Measurements from ENCODE around the gene ZNF839. TPM values are rescaled to one million over a fixed set of nuclear protein-coding genes. Genes with fewer than 3 reads are reported as not detected.

ZNF839 gene
- total and polyA plus RNA-seq, 2 experiments from 2014 or later = 7.9 to 10.0 TPM

DNA sequence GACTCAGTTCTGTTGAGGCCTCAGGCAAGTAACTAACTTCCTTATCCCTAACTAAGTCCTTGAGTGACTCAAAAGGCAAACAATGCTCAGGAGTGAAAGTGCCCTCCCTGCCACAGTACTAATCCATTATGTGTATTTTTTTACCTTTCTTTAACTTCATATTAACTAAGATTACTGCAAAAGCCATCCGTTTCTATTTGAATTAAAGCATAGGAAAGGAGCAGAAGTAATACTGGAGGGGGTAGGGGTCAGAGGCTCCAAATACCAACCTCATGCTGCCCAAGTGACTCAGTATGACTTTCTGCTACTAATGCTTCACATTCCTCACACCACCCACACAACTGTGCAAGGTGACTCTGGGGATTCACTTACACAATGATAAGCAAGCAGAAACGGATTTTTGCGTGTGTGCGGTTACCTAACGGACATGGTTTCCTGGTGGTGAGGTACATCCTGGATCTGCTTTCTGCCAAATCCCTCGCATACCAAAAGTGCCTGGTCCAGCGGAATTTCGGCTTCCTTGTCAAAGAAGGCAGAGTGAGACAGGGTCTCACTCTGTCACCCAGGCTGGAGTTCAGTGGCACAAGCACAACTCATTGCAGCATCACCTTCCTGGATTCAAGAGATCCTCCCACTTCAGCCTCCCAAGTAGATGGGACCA, 39.7 kb upstream of the ZNF839 start (continued):
- TF ChIP-seq, protein P1, sequence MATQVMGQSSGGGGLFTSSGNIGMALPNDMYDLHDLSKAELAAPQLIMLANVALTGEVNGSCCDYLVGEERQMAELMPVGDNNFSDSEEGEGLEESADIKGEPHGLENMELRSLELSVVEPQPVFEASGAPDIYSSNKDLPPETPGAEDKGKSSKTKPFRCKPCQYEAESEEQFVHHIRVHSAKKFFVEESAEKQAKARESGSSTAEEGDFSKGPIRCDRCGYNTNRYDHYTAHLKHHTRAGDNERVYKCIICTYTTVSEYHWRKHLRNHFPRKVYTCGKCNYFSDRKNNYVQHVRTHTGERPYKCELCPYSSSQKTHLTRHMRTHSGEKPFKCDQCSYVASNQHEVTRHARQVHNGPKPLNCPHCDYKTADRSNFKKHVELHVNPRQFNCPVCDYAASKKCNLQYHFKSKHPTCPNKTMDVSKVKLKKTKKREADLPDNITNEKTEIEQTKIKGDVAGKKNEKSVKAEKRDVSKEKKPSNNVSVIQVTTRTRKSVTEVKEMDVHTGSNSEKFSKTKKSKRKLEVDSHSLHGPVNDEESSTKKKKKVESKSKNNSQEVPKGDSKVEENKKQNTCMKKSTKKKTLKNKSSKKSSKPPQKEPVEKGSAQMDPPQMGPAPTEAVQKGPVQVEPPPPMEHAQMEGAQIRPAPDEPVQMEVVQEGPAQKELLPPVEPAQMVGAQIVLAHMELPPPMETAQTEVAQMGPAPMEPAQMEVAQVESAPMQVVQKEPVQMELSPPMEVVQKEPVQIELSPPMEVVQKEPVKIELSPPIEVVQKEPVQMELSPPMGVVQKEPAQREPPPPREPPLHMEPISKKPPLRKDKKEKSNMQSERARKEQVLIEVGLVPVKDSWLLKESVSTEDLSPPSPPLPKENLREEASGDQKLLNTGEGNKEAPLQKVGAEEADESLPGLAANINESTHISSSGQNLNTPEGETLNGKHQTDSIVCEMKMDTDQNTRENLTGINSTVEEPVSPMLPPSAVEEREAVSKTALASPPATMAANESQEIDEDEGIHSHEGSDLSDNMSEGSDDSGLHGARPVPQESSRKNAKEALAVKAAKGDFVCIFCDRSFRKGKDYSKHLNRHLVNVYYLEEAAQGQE (IDR thresholded peaks at IDR 0.05; ENCODE audit: unreplicated experiment) = no peak
- no peak for TF ChIP-seq ZNF114 (CRISPR knock-in tag; IDR thresholded peaks at IDR 0.05)

DNA sequence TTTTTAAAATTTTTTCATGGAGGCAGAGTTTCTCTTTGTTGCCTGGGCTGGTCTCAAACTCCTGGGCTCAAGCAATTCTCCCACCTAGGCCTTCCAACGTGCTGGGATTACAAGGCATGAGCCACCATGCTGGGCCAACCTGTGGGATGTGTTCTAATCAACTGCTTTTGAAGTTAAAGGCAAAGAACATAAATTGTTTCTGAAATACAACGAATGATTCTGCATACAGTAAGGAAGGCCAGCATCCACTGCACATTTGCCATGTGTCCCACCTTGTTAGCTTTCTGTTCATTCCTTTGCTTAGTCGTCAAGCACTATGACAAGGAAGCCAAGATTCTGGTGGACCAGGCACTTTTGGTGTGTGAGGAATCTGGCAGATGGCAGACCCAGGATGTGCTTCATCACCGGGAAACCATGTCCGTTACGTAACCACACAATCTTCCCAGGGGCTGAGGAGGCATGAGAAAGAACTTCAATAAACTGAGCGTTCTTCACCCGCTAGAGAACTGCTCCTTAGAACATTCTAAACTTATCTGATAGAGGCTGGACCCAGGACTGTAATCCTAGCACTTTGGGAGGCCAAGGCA, 39.1 kb upstream of the ZNF839 start:
- Mint-ChIP-seq H3K4me1 (no peaks in the 10 kb centered on the region; the same call in 2 of the 3 replicates), H3K9me3 (peaks cover 4% of the 10 kb centered on the region; the same call in 2 of the 3 replicates), H3K36me3 (ENCODE audit: low read depth) (no peaks in the 10 kb centered on the region), H3K4me3 (no peak overlapping the region), H3K27me3 (ENCODE audit: insufficient read depth, low read depth, poor library complexity) (peaks cover 2% of the 10 kb centered on the region), H3K27ac (no peak overlapping the region)
- Histone ChIP-seq H3K4me2 (no peak overlapping the region), H3F3A (replicated peaks; ENCODE audit: low read depth) (no peaks in the 10 kb centered on the region), H3K27ac (ENCODE audit: low read depth) (no peak overlapping the region), H3K4me3 (no peak overlapping the region), H4K20me1 (replicated peaks; ENCODE audit: insufficient read depth) (no peaks in the 10 kb centered on the region), H3K4me1 (ENCODE audit: insufficient read depth) (no peaks in the 10 kb centered on the region), H3K79me2 (replicated peaks; ENCODE audit: insufficient read depth) (no peaks in the 10 kb centered on the region), H3K9me2 (ENCODE audit: insufficient read depth) (no peaks in the 10 kb centered on the region), H3K36me3 (ENCODE audit: insufficient read depth) (no peaks in the 10 kb centered on the region; the same call in 1 of the 2 replicates), H3K27me3 (ENCODE audit: insufficient read depth) (no peaks in the 10 kb centered on the region), H2AFZ (no peak overlapping the region)
- ATAC-seq (no peak), DNase-seq (ENCODE audit: low spot score) (no peak)
- TF ChIP-seq CREB1 (CRISPR knock-in tag; IDR thresholded peaks at IDR 0.05; ENCODE audit: low read depth) (no peak), STAT1 (IDR thresholded peaks at IDR 0.05; ENCODE audit: unreplicated experiment) (no peak), EZH2 (IDR thresholded peaks at IDR 0.05; ENCODE audit: low read depth, unreplicated experiment) (no peak), ZNF331 (CRISPR knock-in tag; IDR thresholded peaks at IDR 0.05; ENCODE audit: low read depth) (no peak)
- TF ChIP-seq, protein P2, sequence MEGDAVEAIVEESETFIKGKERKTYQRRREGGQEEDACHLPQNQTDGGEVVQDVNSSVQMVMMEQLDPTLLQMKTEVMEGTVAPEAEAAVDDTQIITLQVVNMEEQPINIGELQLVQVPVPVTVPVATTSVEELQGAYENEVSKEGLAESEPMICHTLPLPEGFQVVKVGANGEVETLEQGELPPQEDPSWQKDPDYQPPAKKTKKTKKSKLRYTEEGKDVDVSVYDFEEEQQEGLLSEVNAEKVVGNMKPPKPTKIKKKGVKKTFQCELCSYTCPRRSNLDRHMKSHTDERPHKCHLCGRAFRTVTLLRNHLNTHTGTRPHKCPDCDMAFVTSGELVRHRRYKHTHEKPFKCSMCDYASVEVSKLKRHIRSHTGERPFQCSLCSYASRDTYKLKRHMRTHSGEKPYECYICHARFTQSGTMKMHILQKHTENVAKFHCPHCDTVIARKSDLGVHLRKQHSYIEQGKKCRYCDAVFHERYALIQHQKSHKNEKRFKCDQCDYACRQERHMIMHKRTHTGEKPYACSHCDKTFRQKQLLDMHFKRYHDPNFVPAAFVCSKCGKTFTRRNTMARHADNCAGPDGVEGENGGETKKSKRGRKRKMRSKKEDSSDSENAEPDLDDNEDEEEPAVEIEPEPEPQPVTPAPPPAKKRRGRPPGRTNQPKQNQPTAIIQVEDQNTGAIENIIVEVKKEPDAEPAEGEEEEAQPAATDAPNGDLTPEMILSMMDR (conservative IDR thresholded peaks at IDR 0.05; ENCODE audit: low read depth in 2 of 2) = no peak
- TF ChIP-seq, protein P3, sequence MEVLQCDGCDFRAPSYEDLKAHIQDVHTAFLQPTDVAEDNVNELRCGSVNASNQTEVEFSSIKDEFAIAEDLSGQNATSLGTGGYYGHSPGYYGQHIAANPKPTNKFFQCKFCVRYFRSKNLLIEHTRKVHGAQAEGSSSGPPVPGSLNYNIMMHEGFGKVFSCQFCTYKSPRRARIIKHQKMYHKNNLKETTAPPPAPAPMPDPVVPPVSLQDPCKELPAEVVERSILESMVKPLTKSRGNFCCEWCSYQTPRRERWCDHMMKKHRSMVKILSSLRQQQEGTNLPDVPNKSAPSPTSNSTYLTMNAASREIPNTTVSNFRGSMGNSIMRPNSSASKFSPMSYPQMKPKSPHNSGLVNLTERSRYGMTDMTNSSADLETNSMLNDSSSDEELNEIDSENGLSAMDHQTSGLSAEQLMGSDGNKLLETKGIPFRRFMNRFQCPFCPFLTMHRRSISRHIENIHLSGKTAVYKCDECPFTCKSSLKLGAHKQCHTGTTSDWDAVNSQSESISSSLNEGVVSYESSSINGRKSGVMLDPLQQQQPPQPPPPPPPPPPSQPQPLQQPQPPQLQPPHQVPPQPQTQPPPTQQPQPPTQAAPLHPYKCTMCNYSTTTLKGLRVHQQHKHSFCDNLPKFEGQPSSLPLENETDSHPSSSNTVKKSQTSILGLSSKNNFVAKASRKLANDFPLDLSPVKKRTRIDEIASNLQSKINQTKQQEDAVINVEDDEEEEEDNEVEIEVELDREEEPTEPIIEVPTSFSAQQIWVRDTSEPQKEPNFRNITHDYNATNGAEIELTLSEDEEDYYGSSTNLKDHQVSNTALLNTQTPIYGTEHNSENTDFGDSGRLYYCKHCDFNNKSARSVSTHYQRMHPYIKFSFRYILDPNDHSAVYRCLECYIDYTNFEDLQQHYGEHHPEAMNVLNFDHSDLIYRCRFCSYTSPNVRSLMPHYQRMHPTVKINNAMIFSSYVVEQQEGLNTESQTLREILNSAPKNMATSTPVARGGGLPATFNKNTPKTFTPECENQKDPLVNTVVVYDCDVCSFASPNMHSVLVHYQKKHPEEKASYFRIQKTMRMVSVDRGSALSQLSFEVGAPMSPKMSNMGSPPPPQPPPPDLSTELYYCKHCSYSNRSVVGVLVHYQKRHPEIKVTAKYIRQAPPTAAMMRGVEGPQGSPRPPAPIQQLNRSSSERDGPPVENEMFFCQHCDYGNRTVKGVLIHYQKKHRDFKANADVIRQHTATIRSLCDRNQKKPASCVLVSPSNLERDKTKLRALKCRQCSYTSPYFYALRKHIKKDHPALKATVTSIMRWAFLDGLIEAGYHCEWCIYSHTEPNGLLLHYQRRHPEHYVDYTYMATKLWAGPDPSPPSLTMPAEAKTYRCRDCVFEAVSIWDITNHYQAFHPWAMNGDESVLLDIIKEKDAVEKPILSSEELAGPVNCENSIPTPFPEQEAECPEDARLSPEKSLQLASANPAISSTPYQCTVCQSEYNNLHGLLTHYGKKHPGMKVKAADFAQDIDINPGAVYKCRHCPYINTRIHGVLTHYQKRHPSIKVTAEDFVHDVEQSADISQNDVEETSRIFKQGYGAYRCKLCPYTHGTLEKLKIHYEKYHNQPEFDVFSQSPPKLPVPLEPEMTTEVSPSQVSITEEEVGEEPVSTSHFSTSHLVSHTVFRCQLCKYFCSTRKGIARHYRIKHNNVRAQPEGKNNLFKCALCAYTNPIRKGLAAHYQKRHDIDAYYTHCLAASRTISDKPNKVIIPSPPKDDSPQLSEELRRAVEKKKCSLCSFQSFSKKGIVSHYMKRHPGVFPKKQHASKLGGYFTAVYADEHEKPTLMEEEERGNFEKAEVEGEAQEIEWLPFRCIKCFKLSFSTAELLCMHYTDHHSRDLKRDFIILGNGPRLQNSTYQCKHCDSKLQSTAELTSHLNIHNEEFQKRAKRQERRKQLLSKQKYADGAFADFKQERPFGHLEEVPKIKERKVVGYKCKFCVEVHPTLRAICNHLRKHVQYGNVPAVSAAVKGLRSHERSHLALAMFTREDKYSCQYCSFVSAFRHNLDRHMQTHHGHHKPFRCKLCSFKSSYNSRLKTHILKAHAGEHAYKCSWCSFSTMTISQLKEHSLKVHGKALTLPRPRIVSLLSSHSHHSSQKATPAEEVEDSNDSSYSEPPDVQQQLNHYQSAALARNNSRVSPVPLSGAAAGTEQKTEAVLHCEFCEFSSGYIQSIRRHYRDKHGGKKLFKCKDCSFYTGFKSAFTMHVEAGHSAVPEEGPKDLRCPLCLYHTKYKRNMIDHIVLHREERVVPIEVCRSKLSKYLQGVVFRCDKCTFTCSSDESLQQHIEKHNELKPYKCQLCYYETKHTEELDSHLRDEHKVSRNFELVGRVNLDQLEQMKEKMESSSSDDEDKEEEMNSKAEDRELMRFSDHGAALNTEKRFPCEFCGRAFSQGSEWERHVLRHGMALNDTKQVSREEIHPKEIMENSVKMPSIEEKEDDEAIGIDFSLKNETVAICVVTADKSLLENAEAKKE (CRISPR knock-in tag; IDR thresholded peaks at IDR 0.05) = no peak
- TF ChIP-seq, protein P4, sequence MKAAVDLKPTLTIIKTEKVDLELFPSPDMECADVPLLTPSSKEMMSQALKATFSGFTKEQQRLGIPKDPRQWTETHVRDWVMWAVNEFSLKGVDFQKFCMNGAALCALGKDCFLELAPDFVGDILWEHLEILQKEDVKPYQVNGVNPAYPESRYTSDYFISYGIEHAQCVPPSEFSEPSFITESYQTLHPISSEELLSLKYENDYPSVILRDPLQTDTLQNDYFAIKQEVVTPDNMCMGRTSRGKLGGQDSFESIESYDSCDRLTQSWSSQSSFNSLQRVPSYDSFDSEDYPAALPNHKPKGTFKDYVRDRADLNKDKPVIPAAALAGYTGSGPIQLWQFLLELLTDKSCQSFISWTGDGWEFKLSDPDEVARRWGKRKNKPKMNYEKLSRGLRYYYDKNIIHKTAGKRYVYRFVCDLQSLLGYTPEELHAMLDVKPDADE (IDR thresholded peaks at IDR 0.05) = no peak

Data from GM23338 (cell line).